Measurements from ENCODE around the gene PAPSS1. TPM values are rescaled to one million over a fixed set of nuclear protein-coding genes. Genes with fewer than 3 reads are reported as not detected.

Gene PAPSS1
- total and polyA plus RNA-seq, 2 donors (not counting 3 experiments of a cell fraction or from before 2014, with no cell fraction given) = 69.6 to 77.2 TPM

DNA sequence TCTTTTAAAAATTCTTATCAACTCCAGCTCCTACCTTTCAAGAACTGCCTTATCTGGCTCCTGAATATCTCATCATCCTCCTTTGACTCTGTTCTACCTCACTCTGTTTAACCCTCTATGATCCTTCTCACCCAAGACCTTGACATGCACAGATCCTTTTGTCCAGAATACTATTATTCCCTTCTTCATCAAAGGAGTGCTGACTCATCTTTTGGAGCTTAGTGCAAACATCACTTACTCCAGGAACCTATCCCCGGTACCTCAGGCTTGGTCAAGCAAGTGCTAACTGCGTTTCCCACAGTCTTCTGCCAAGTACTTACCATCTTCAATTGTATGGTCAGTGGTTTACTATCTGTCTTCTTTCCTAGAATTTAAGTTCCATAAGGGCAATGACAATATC, 96.0 kb downstream of the PAPSS1 start:
- BruUV-seq (replicated peaks) = no TSS peak
- Histone ChIP-seq H3K9me1 (replicated peaks; ENCODE audit: control insufficient read depth, extremely low read depth, insufficient read depth, low read length) (no peaks in the 10 kb centered on the region), H3K4me3 (replicated peaks in 1 of 3; ENCODE audit: insufficient read depth in 1 of 3, low read depth in 1 of 3, low read length in 3 of 3) (no peak overlapping the region), H2AFZ (ENCODE audit: low read depth, low read length) (no peak overlapping the region), H3K27ac (ENCODE audit: insufficient read depth, low read depth, low read length) (no peak overlapping the region), H3K9ac (replicated peaks; ENCODE audit: extremely low read depth, insufficient read depth, low read length) (no peak overlapping the region), H3K79me2 (ENCODE audit: control insufficient read depth, insufficient read depth, low read length) (no peaks in the 10 kb centered on the region), H3K9me3 (replicated peaks; ENCODE audit: control insufficient read depth, insufficient read depth, low read length) (no peaks in the 10 kb centered on the region), H3K36me3 (ENCODE audit: control insufficient read depth in 2 of 2, extremely low read depth in 1 of 2, insufficient read depth in 2 of 2, low read length in 2 of 2) (no peaks in the 10 kb centered on the region), H3K27me3 (ENCODE audit: control insufficient read depth in 2 of 2, insufficient read depth in 2 of 2, low read length in 2 of 2) (no peaks in the 10 kb centered on the region), H3K4me2 (ENCODE audit: insufficient read depth, low read length) (no peak overlapping the region), H3K4me1 (ENCODE audit: control insufficient read depth, extremely low read depth, insufficient read depth, low read length) (no peaks in the 10 kb centered on the region), H4K20me1 (replicated peaks; ENCODE audit: control insufficient read depth, extremely low read depth, insufficient read depth, low read length) (no peaks in the 10 kb centered on the region)
- CTCF ChIA-PET = no interaction called here
- TF ChIP-seq JUN (IDR thresholded peaks at IDR 0.05; ENCODE audit: borderline replicate concordance, insufficient read depth, insufficient read length, low read depth) (no peak), FOS (IDR thresholded peaks at IDR 0.05; ENCODE audit: borderline replicate concordance, insufficient read depth, low read length) (no peak), POLR2AphosphoS5 (IDR thresholded peaks at IDR 0.05; ENCODE audit: insufficient read depth, low read depth, low read length) (no peak), GATA2 (IDR thresholded peaks at IDR 0.05; ENCODE audit: insufficient read depth, insufficient read length, low read depth, low read length) (no peak), MYC (IDR thresholded peaks at IDR 0.05; ENCODE audit: low read depth, low read length) (no peak), EZH2 (IDR thresholded peaks at IDR 0.05; ENCODE audit: borderline replicate concordance, low read depth, low read length, severe bottlenecking) (no peak), POLR2A (IDR thresholded peaks at IDR 0.05; ENCODE audit: low read depth, low read length) (no peak)
- TF ChIP-seq, protein P1, sequence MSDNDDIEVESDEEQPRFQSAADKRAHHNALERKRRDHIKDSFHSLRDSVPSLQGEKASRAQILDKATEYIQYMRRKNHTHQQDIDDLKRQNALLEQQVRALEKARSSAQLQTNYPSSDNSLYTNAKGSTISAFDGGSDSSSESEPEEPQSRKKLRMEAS (IDR thresholded peaks at IDR 0.05; ENCODE audit: insufficient read depth, insufficient read length) = no peak
- TF ChIP-seq, protein P2, sequence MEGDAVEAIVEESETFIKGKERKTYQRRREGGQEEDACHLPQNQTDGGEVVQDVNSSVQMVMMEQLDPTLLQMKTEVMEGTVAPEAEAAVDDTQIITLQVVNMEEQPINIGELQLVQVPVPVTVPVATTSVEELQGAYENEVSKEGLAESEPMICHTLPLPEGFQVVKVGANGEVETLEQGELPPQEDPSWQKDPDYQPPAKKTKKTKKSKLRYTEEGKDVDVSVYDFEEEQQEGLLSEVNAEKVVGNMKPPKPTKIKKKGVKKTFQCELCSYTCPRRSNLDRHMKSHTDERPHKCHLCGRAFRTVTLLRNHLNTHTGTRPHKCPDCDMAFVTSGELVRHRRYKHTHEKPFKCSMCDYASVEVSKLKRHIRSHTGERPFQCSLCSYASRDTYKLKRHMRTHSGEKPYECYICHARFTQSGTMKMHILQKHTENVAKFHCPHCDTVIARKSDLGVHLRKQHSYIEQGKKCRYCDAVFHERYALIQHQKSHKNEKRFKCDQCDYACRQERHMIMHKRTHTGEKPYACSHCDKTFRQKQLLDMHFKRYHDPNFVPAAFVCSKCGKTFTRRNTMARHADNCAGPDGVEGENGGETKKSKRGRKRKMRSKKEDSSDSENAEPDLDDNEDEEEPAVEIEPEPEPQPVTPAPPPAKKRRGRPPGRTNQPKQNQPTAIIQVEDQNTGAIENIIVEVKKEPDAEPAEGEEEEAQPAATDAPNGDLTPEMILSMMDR (IDR thresholded peaks at IDR 0.05; ENCODE audit: extremely low read depth in 1 of 2, insufficient read depth in 1 of 2, low read depth in 1 of 2, low read length in 2 of 2) = no peak
- no peak for DNase-seq (ENCODE audit: low read depth, low spot score)
- FAIRE-seq = no peak
- intact Hi-C loops (cut with micrococcal nuclease) = no loop called here
- POLR2A ChIA-PET = no interaction called here
- dilution Hi-C loops (cut with MboI; ENCODE audit: extremely low pct_ligation_motif_present, low sequenced_read_pairs) = no loop called here
